Activated CD4-positive, alpha-beta T cell treated with anti-CD3 and anti-CD28 coated beads, Interleukin-2, amount 50 U/mL, for 48 hours (primary cell): ENCODE results near the gene PEX26.
A peak's percentile ranks its signal among the peaks of the same experiment; 100 is the strongest.
"Not testable (repeated sequence)": the region's sequence is repeated elsewhere in the genome, so short reads cannot be mapped to it uniquely, and the experiment has no call there.

ENCODE experiments used
- DNase-seq, 2 experiments: peaks; one replicate each; pipeline ENCODE4 v3.0.0-alpha.2; 2020

The PEX26 gene

DNA sequence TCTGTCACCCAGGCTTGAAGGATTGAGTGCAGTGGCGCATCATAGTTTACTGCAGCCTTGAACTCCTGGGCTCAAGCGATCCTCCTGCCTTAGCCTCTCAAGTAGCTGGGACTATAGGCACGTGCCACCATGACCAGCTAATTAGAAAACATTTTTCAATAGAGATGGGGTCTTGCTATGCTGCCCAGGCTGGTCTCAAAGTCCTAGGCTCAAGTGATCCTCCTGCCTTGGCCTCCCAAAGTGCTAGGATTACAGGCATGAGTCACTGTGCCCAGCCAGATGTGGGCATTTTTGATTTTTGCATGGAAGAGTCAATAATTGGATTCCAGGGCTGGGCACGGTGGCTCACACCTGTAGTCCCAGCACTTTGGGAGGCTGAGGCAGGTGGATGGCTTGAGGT lies 3.9 kb upstream of the PEX26 start:
- not testable (repeated sequence) for DNase-seq

DNA sequence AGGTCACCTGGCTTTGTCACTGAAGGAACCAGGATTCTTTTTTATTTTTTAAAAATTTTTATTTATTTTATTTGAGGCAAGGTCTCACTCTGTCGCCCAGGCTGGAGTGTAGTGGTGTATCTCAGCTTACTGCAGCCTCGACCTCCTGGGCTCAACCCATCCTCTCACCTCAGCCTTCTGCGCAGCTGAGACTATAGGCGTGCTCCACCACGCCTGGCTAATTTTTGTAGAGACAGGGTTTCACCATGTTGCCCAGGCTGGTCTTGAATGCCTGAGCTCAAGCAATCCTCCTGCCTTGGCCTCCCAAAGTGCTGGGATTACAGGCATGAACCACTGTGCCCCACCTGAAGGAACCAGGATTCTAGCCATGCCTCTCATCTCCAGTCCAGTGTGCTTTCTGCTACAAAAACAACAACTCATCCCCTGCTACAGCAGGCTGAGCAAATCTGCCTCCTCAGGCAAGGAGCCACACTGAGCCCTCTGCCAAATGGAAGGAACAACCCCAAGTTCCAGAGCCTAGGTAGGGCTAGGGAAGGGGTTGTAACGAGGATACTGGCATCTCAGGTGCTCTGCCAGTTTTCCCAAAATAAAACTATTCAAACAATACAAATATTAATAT lies 2.6 kb upstream of the PEX26 start:
- DNase-seq: no peak

DNA sequence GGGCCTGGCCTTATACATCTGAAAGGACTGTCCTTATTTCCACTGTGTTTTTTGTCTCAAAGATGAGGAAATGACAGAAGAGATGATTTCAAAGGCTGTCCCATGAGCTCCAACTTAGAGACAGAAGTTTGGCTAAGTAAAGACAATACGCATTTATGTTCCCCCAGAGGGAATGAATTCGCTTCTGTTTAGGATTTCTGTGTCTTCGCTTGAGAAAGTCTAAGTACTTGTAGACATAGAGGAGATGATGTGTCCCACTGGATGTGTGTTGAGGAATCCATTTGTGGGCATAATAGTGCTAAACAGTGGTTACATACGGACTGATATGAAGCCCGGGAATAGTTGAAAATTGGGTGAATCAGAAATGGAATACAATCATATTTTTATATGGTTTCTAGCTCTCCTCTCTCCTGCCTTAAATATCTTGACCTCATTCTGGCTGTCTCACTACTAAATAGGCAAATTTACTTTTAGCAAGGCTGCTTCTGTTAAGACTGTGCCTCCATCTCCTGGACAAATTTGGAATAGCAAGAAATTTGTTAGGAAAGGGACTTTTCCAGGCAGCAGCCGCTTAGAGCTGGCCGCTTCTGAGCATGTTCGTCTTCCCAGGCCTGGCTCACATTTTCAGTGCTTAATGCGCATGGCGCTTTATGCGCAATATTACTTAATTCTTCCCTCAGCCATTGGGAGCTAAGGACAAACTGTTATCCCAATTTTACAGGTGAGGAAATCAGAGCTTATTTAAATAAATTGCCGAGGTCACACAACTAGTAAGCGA lies 1.9 kb upstream of the PEX26 start:
- peak in 1 of 2 experiments; percentile 24 for DNase-seq

DNA sequence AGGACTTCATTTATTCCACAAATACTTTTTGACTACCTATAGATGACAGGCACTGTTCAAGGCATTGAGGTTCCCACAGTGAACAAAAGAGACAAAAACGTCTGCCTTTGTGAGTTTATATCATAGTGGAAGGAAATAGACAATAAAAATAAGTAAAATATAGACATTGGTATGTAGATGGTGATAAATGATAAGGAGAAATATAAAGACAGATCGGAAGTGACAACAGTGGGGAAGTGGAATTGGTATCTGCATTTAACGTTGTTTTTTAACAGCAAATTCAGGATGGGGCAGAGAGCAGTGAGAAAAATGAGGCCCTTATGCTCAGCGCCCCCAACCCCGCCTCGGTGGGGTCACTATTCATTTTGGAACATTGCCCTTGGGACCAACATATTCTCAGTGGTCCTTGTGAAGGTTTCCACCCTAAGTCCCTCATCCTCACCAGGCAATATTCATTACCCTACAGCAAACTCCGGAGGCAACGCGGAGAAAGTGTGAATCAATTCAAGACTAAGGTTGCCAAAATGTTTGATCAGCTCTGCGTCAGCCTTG lies 627 bp upstream of the PEX26 start:
- DNase-seq: no peak

DNA sequence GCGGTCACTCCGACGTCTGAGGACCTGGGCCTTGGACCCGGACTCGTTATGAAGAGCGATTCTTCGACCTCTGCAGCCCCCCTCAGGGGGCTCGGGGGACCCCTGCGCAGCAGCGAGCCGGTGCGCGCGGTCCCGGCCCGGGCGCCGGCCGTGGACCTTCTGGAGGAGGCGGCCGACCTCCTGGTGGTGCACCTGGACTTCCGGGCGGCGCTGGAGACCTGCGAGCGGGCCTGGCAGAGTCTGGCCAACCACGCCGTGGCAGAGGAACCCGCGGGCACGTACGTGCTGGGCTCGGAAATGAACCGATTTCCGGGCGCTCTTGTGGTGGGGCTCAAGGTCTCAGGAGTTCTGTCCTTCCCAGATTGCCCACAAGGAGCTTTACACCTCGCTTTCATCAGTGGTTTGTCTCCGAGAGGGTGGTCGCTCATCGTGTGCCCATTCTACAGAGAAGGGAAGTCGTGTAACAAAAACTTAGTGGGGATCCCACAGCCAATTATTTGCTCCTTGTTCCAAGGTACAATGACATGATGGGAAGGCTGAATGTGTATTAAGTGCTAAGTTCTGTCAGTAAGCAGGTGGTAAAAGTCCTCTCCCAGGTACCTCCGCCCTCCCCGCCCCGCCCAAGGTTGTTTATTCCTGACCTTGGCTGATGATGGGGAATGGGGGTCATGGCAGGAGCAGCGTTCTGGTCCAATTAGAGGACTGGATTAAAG lies 695 bp downstream of the PEX26 start:
- peak; percentile 60 to 71 for DNase-seq

DNA sequence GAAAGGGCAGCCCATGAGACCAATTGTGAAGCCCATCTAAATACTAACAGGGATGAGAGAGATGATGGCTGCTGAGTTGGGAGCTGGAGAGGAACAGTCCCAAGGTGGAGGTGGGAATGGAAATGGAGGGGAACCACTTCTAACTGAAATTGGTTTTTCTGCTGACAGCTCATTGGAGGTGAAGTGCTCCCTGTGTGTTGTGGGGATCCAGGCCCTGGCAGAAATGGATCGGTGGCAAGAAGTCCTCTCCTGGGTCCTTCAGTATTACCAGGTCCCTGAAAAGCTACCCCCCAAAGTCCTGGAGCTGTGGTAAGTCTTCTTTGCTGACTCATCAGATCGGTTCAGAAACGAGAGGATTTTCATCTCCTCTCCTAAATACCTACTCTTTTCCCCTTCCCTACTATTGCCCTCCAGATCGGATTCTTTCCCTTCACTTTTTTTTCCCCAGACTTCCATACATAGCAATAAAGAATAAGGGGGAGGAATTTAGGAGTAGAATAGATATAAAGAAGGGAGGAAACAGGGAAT lies 2.0 kb downstream of the PEX26 start:
- no peak for DNase-seq

DNA sequence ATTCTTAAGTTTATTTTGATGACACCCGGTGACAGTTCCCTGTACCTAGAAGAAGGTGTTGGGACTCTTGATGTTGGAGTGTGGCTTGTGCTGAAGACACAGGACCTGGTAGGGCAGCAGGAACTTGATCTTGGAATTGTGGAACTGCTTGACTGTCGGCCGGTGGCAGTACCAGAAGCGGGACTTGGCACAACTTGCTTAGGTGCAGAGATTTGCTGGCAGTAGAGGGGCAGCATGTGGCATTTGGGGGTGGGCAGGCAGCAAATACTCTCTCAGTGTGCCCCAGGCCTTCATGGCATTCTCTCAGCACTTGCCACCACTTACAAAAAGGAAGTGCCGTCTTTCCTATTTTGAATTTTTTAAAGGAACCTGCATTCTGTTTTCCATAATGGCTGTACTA lies 3.6 kb downstream of the PEX26 start:
- no peak for DNase-seq

DNA sequence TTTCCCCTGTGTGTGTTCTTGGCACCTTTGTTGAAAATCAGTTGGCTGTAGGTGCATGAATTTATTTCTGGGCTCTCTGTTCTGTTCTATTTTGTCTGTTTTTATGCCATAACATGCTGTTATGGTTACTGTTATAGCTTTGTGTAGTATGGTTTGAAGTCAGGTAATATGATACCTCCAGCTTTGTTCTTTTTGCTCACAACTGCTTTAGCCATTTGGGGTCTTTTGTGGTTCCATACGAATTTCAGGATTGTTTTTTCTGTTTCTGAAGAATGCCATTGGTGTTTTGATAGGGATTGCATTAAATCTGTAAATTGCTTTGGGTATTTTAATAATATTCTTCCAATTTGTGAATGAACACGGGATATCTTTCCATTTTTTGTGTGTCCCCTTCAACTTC lies 4.7 kb downstream of the PEX26 start:
- no peak for DNase-seq

DNA sequence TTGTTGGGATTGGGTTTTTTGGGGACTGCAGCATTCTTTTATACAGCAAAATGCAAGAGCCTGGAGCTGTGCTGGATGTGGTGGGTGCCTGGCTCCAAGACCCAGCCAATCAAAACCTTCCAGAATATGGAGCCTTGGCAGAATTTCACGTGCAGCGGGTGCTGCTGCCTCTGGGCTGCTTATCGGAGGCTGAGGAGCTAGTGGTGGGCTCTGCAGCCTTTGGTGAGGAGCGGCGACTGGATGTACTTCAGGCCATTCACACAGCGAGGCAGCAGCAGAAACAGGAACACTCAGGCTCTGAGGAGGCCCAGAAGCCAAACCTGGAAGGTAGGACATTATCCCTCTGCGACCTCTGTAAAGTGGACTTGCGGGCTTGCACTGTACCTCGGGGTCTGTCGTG lies 5.6 kb downstream of the PEX26 start:
- no peak for DNase-seq

DNA sequence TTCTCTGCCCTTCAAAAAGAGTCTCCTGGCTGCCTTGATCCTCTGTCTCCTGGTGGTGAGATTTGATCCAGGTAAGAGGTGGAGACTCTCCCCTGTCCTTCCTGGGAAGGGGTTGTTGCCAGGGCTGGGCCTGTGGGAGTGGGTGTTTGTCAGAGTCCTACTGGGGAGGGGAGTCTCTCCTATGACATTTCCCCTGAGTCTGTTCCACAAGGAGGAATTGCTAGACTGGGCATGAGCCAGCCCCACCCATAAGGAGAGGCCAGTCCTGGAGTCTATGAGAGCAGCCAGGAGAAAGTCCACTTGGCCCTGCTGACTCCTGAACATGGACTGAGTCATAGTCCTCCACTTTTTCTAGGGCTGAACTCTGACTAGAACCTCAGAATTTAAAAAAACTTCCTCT lies 7.4 kb downstream of the PEX26 start:
- DNase-seq: no peak

DNA sequence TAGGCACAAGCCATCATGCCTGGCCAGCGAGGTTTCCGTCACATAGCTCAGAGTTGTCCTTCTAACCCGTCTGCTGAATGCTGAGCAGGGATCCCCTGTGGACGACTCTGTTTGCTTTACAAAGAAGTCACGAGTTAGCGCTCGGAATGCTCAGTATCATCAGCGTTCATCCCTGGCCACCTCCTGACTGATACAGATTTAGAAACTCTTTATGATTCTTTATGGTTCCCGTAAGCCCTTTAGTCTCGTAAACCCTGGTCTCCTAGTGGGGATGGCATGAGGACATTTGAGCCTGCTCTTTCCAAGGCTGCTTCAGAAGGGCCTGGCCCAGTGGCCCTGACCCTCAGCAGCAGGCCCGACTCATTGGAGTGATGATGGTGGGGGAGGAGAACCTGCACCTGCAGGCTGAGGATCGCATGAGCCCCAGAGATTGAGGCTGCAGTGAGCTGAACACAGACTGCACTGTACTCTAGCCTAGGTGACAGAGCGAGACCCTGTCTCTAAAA lies 9.6 kb downstream of the PEX26 start:
- DNase-seq: no peak

DNA sequence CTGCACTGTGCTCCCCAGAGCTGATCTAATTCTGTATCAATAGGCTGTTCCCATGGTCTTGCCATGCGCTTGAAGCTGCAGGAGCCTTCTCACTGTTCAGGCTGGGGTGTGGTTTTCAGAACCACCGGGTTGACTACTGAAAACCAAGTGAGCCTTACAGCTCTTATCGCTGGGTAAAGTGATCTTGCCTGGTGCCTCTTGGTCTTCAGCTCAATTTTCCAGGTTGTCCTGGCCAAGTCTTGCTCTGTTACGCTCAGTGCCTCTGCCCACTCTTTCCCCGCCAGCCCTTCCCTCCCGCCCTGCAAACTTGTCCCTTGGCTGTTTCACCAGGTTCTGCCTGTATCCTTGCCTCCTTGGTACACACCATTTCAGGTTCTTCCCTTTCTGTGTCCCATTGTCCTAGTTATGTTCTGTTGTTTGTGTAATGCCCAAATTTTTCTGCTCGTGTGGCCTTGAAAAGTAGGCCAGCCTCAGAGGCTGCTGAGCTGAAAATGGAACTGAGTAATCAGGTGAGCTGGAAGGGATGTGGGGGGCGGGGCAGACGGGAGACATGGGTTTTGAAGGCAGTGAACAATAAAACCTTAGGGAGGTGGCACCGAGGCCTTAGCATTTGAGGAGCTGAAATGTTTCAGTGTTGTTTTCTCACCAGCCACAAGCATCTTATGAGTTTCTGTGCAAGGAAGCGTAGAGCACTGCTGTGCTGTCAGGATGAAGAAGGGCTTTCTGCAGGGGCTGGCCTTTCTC lies 11.2 kb downstream of the PEX26 start:
- DNase-seq: peak; percentile 53 to 65

DNA sequence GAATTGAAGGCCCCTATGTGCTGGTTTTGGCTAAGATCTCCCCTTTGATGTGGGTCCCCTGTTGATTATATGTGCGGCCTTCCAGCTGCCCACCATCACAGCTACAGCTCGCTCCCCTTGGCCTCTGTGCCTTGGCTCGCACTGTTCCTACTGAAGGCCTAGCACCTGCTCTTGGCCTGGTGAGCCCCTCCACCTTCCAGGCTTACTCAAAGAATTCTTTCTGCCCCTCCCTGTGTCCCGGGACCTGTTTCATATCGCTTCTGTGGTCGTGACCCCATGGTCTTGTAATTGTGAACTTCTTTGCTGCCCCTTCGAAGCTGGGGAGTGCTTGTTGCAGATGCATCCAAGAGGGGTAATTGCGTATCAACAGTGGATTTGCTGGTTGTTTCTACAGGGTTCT lies 12.5 kb downstream of the PEX26 start:
- DNase-seq: no peak

DNA sequence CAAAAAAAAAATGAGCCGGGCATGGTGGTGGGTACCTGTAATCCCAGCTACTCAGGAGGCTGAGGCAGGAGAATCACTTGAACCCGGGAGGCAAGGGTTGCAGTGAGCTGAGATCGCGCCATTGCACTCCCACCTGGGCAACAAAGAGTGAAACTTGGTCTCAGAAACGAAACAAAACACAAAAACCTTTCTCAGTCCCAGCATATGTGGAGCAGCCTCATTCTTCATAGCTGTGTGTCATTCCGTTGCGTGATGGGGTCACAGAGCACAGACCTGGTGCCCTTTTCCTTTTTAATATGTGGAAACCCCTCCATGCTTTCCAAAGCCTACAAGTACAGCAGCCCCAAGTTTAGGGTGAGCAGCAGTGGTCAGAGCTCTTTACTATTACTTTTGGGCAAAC lies 13.7 kb downstream of the PEX26 start:
- DNase-seq: no peak

DNA sequence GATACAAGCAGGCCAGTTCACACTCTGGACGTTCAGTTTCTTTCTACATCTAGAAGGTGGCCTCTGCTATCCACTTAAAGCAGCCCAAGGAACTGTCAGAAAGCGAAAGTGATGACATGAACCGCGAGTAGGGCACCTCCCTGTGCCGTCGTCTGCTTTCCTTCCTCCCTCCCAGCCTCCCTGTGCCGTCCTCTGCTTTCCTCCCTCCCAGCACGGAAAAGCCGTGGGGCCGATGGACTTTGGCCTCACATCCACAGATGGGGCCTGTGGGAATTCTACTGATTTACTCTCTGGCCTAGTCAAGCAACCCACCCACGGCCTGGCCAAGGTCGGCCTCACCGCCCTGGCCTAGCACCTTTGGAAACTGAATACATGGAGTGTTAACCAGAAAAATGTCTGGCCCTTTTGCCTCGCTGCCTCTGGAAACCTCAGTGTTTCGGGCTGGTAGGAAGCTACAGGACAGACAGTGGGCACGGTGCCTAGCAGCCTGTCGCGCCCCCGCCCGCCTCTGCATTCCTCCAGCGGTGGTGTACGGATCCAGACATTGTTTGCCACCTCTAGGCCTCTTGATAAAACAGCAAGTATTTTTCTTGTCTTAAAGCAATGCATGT lies 14.2 kb downstream of the PEX26 start:
- peak in 1 of 2 experiments; percentile 47 for DNase-seq

DNA sequence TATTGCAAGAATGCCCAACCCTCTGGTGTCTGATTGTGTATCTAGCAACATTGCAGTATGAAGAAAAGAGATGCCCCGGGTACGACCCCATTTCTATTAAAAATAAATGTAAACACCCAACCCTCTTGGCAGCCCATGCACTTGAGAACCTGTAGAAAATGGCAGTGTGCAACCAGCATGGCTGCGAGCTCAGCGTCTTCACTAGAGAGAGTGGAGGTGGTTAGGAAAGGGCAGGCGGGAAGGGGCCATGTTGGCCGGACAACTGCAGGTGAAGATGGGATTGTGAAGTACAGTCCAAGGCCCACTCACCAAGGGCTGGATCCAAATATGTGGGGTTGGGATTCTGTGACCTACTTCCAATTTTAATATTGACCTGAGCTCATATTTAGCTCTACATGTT lies 15.9 kb downstream of the PEX26 start:
- DNase-seq: no peak

DNA sequence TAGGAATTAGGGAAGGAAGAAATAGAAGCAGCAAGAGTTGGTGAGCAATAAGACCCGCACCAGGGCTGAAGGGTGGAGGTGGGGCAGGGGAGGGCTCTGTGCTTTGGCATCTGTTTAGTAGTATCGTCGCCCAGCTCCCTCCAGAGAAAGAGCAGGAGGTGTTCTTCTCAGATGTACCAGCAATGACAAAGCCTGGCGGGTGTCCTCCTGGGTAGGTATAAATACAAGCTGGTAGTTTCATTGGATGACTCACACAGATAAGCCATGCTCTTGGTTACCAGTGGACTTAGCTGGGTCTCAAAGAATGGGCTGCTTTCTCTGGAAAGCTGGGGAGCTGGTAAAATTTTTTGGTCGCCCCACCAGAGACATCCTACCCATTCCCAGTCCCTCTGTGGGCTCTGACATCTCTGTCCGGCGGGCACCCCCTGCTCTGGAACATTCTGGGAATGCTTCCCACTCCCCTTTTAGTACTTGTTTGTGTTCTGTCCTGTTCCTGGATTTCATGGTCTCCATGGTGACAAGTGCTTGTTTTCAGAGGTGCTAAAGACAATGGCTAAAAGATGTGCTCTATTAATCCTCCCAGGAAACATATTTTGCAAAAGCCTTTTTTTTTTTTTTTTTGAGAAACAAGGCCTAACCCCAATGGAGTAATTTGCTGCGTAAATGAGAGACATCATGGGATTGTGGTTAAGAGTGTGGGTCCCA lies 17.5 kb downstream of the PEX26 start:
- DNase-seq: peak in 1 of 2 experiments; percentile 33

DNA sequence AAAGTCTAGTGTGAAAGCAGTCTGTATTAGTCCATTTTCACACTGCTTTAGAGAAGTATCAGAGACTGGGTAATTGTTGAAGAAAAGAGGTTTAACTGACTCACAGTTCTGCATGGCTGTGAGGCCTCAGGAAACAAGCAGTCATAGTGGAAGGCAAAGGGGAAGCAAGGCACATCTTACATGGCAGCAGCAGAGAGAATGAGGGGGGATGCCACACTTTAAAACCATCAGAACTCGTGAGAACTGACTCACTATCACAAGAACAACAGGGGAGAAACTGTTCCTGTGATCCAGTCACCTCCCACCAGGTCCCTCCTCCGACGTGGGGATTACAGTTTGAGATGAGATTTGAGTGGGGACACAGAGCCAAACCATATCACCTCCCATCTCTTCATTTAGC lies 19.0 kb downstream of the PEX26 start:
- DNase-seq: peak in 1 of 2 experiments; percentile 44

DNA sequence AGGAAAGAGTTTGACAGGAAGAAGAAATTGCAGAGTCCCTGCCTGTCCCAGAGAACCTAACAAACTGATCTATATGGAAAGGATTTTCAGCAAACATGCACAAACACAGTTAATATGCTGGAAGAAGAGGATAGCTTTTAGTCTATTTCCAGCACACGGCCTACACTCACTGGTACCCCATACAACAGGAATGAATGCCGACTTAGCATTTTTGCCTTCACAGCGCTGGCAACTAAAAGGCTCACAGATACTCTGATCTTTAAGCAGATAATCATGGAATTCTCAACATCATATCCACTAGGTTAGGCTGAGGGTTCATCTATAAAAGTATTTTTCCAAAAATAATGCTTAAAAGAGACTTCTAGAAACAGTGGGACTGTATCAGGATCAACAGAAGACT lies 23.0 kb downstream of the PEX26 start:
- DNase-seq: no peak

DNA sequence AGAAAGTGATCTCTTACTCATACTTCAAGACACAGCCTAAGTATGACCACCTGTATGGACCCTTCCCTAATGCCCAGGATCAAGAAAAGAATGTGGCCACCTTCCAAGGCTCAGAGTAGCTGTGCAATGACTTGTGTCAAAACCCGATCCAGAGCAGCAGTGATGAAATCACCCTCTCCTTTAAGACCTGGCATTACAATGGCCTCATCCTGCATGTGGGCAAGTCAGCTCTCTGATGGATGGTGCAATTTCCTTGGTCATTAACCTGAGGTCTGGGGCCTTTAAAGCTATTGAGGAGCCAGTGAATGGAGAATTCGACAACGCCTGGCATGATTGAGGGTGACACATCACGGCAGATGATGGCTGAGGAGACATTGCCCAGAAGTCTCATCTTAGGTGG lies 23.7 kb downstream of the PEX26 start:
- DNase-seq: no peak

DNA sequence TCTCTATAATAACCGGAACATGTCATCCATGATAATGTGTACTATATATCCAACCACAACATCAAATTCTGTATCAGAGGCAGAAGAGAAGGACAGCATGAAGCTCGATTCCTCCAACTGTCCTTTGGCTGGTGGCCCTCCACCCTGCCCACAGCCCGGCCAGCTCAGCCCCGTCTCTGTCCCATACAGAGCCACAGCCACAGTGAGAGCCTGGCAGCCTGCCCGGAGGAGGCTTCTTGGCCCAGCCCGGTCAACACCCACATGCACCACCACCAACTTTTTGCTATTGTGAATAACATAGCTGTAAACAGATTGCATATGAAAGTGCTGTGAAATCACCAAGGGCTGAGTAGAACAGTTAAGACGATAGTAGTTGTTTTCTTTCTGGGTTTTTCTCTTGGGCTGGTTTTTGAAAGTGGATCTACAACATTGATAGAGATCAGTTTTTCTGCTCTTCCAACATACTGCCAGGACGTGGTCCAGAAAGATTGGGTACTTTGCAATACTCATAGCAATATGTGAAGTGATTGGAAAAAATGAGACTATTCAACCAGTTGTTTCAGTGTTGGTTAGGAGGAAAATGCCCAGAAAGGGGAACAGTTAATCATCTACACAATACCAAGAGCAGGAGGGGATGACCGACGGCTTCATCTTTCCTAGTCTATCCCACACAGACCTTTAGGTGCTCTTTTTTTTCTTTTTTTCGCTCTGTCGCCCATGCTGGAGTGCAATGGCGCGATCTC lies 25.9 kb downstream of the PEX26 start:
- DNase-seq: peak; percentile 45 to 60
